ENCODE data around the gene DKK1. TPM values are rescaled to one million over a fixed set of nuclear protein-coding genes. Genes with fewer than 3 reads are reported as not detected.

Gene DKK1, protein sequence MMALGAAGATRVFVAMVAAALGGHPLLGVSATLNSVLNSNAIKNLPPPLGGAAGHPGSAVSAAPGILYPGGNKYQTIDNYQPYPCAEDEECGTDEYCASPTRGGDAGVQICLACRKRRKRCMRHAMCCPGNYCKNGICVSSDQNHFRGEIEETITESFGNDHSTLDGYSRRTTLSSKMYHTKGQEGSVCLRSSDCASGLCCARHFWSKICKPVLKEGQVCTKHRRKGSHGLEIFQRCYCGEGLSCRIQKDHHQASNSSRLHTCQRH
- total RNA-seq: 1 to 10 TPM in 1 of 4 donors, under 1 TPM in 3; 0.19 to 2.6 (median 0.59) TPM

DNA sequence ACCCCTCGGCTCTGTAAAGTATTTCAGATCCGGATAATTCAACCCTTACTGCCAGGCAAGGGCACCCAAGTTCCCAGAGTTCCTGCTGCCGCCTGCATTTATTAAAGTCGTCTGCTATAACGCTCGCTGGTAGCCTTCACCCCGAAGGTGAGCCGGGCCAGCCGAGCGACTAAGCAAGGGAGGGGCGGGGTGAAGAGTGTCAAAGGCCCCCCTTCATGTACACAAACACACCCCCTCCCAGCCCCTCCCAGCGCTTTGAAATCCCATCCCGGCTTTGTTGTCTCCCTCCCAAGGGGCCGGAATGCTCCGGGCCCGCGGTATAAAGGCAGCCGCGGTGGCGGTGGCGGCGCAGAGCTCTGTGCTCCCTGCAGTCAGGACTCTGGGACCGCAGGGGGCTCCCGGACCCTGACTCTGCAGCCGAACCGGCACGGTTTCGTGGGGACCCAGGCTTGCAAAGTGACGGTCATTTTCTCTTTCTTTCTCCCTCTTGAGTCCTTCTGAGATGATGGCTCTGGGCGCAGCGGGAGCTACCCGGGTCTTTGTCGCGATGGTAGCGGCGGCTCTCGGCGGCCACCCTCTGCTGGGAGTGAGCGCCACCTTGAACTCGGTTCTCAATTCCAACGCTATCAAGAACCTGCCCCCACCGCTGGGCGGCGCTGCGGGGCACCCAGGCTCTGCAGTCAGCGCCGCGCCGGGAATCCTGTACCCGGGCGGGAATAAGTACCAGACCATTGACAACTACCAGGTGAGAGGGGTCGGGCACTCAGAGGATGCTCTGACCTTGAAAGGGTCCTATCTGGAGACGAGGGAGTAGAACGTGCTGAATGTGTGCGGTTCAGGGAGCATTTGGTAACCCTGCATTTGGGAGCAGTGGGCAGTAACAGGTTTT is at the start of gene DKK1:
Gene DKK1, plus strand, starts transcription at position 349 of the 889 bp plus-strand sequence. Its CDS starts 154 bp downstream, at position 503.
- Histone ChIP-seq H3K27ac (no peak within 1 kb of the TSS), H3K4me1 (peaks cover 7 to 25% (median 11%) of the 10 kb centered on the region in 3 donors), H3K9me3 (no peaks in the 10 kb centered on the region), H3K4me3 (peak within 1 kb of the TSS; percentile 47 to 61 (median 54)), H3K27me3 (peaks cover 0 to 72% (median 0%) of the 10 kb centered on the region in 4 donors), H3K36me3 (no peaks in the 10 kb centered on the region)
- TF ChIP-seq POLR2A (IDR thresholded peaks at IDR 0.05): no peak
- TF ChIP-seq, protein P1, sequence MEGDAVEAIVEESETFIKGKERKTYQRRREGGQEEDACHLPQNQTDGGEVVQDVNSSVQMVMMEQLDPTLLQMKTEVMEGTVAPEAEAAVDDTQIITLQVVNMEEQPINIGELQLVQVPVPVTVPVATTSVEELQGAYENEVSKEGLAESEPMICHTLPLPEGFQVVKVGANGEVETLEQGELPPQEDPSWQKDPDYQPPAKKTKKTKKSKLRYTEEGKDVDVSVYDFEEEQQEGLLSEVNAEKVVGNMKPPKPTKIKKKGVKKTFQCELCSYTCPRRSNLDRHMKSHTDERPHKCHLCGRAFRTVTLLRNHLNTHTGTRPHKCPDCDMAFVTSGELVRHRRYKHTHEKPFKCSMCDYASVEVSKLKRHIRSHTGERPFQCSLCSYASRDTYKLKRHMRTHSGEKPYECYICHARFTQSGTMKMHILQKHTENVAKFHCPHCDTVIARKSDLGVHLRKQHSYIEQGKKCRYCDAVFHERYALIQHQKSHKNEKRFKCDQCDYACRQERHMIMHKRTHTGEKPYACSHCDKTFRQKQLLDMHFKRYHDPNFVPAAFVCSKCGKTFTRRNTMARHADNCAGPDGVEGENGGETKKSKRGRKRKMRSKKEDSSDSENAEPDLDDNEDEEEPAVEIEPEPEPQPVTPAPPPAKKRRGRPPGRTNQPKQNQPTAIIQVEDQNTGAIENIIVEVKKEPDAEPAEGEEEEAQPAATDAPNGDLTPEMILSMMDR (IDR thresholded peaks at IDR 0.05): peak in 5 of 6 experiments; percentile 63 to 91 (median 68)
- 0 to 4% methylated on average over 13 to 16 of the region's 55 CpGs for whole genome bisulfite sequencing, 2 donors
- no peak for DNase-seq
- intact Hi-C loops (cut with DNase I): loop anchor here (5.0 kb wide), 1 partner anchor 173 kb away; no protein-coding TSS in a partner anchor

DNA sequence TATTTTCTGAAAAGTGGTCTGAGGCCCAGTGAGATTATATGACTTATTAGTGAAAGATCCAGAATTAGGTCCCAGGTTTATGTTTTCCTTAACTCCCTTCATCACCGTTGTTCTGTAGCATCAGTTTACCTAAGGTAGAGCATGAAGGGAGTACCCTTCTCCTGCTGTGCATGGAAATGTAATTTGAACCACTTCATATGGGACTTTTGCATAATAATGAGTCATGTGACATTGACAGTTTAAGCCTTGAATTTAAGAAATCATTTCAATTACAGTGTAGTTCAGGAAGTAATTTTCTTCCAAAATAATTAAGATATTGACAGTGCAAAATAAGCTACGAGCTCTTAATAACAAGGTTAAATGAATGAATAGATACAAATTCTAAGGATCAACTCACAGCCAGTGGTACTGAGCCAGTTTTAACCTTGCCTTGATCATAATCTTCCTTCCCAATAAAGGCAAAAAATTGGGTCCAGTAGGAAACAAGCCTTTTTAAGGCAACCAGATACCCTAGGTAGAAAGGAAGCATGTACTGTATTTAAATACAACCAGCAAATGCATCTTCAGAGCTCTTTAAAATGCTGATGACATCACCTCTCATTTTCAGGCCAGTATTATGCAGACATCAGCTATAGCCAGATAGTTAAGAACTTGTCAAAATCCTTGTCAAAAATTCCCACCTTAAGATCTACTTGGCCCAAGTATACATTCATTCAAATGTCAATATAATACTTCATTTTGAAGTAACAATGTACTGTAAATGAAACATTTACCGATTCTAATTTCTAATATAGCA is 48.8 kb upstream of the DKK1 start:
- intact Hi-C loops (cut with DNase I): no loop called here
- no peak for TF ChIP-seq POLR2A (IDR thresholded peaks at IDR 0.05)
- TF ChIP-seq, protein P1 (IDR thresholded peaks at IDR 0.05): no peak
- H3K36me3 ChIP-seq: no peaks in the 10 kb centered on the region
- H3K27me3 ChIP-seq: no peaks in the 10 kb centered on the region
- whole genome bisulfite sequencing, 2 donors: 73% methylated on average over 3 of the region's 3 CpGs
- H3K9me3 ChIP-seq: no peaks in the 10 kb centered on the region
- DNase-seq: no peak
- no peak overlapping the region for H3K4me3 ChIP-seq
- no peak overlapping the region for H3K27ac ChIP-seq
- H3K4me1 ChIP-seq: no peaks in the 10 kb centered on the region

- Histone ChIP-seq H3K4me1 (no peaks in the 10 kb centered on the region), H3K36me3 (no peaks in the 10 kb centered on the region), H3K9me3 (no peaks in the 10 kb centered on the region), H3K27ac (no peak overlapping the region), H3K4me3 (no peak overlapping the region), H3K27me3 (no peaks in the 10 kb centered on the region)
- no peak for TF ChIP-seq POLR2A (IDR thresholded peaks at IDR 0.05)
- TF ChIP-seq, protein P1 (IDR thresholded peaks at IDR 0.05): no peak
- intact Hi-C loops (cut with DNase I): no loop called here
- WGBS, 2 donors: 70 to 80% methylated on average over 1 of the region's 1 CpG
- no peak for DNase-seq
Observed at GRCh38 chr10:52266858-52267257, 47.2 kb upstream of the DKK1 start.

DNA sequence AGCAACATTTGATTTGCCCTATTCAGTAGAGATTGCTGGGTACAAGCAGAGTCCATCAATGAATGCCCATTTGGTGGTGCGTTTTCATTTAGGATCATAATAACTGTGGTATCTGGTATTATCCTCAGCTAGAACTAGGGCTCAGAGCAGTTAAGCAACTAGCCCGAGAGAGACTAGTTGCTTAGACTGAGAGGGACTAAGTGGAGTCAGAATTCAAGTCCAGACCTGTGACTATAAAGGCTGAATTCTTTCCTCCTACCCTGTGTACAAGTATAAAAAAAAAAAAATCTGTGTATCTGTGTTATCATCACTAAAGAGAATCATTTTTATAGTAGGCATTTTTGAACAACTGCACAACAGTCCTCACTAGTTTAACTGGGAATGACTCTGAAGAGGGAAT is 45.3 kb upstream of the DKK1 start:
- 49 to 65% methylated on average over 2 of the region's 2 CpGs for WGBS, 2 donors

More for the DNA sequence above, 45.3 kb upstream of the DKK1 start:
- no peak for DNase-seq
- H3K36me3 ChIP-seq: no peaks in the 10 kb centered on the region
- no peaks in the 10 kb centered on the region for H3K9me3 ChIP-seq
- H3K27me3 ChIP-seq: no peaks in the 10 kb centered on the region
- TF ChIP-seq POLR2A (IDR thresholded peaks at IDR 0.05): no peak
- TF ChIP-seq, protein P1 (IDR thresholded peaks at IDR 0.05): no peak
- H3K4me3 ChIP-seq: no peak overlapping the region
- H3K4me1 ChIP-seq: no peaks in the 10 kb centered on the region
- intact Hi-C loops (cut with DNase I): no loop called here
- H3K27ac ChIP-seq: no peak overlapping the region
